ENCODE measurements around the gene ITGA2. TPM values are rescaled to one million over a fixed set of nuclear protein-coding genes. Genes with fewer than 3 reads are reported as not detected.

The ITGA2 gene
- total RNA-seq, 1 experiment from 2014 or later, result 0.69 TPM

- ChIA-PET POLR2A (ENCODE audit: low non-redundant PET) (no interaction called here), CTCF (no interaction called here)
- Histone ChIP-seq H3K36me3 (ENCODE audit: insufficient read depth, low read length, poor library complexity, severe bottlenecking) (no peaks in the 10 kb centered on the region), H3K27me3 (replicated peaks; ENCODE audit: insufficient read depth, low read depth, low read length, poor library complexity) (no peaks in the 10 kb centered on the region), H3K9me3 (ENCODE audit: low read depth, low read length, poor library complexity, severe bottlenecking) (no peaks in the 10 kb centered on the region), H3K4me1 (ENCODE audit: insufficient read depth, low read length, poor library complexity, severe bottlenecking) (no peaks in the 10 kb centered on the region), H3K27ac (ENCODE audit: low read depth, low read length, poor library complexity, severe bottlenecking) (no peak overlapping the region), H3K4me3 (ENCODE audit: low read depth, low read length, poor library complexity, severe bottlenecking) (no peak overlapping the region)
- no peak for TF ChIP-seq CTCF (conservative IDR thresholded peaks at IDR 0.05; ENCODE audit: low read depth, low read length)
- TF ChIP-seq EZH2 (IDR thresholded peaks at IDR 0.05; ENCODE audit: borderline replicate concordance, low read depth, low read length, poor library complexity, severe bottlenecking), result no peak
- DNase-seq (ENCODE audit: low spot score), result no peak
- intact Hi-C loops (cut with micrococcal nuclease; ENCODE audit: unreplicated experiment), result no loop called here
- no TSS peak for BruUV-seq (replicated peaks)
These were observed 100.4 kb downstream of the ITGA2 start for GRCh38 chr5:53089481-53089991.

- CTCF ChIA-PET, result no interaction called here
- POLR2A ChIA-PET (ENCODE audit: low non-redundant PET), result no interaction called here
- H3K27ac ChIP-seq (ENCODE audit: low read depth, low read length, poor library complexity, severe bottlenecking), result no peak overlapping the region
These were observed 101.1 kb downstream of the ITGA2 start for GRCh38 chr5:53090229-53090628.

GRCh38 chr5:53091289-53091688 is 102.1 kb downstream of the ITGA2 start:
- ChIA-PET POLR2A (ENCODE audit: low non-redundant PET) (no interaction called here), CTCF (interaction anchor here (1.7 kb wide), 1 partner anchor 143 kb away, joined by 6 read pairs; no protein-coding TSS in a partner anchor)
- no TSS peak for BruUV-seq (replicated peaks)
- Histone ChIP-seq H3K27ac (ENCODE audit: low read depth, low read length, poor library complexity, severe bottlenecking) (no peak overlapping the region), H3K4me3 (ENCODE audit: low read depth, low read length, poor library complexity, severe bottlenecking) (no peak overlapping the region), H3K4me1 (ENCODE audit: insufficient read depth, low read length, poor library complexity, severe bottlenecking) (no peaks in the 10 kb centered on the region), H3K27me3 (replicated peaks; ENCODE audit: insufficient read depth, low read depth, low read length, poor library complexity) (no peaks in the 10 kb centered on the region), H3K9me3 (ENCODE audit: low read depth, low read length, poor library complexity, severe bottlenecking) (no peaks in the 10 kb centered on the region), H3K36me3 (ENCODE audit: insufficient read depth, low read length, poor library complexity, severe bottlenecking) (no peaks in the 10 kb centered on the region)
- intact Hi-C loops (cut with micrococcal nuclease; ENCODE audit: unreplicated experiment), result no loop called here
- peak; percentile 41 for DNase-seq (ENCODE audit: low spot score)
- TF ChIP-seq EZH2 (IDR thresholded peaks at IDR 0.05; ENCODE audit: borderline replicate concordance, low read depth, low read length, poor library complexity, severe bottlenecking) (no peak), CTCF (conservative IDR thresholded peaks at IDR 0.05; ENCODE audit: low read depth, low read length) (no peak)

More at GRCh38 chr5:53090229-53090628, 101.1 kb downstream of the ITGA2 start:
- H3K9me3 ChIP-seq (ENCODE audit: low read depth, low read length, poor library complexity, severe bottlenecking), result no peaks in the 10 kb centered on the region
- H3K4me1 ChIP-seq (ENCODE audit: insufficient read depth, low read length, poor library complexity, severe bottlenecking), result no peaks in the 10 kb centered on the region
- DNase-seq (ENCODE audit: low spot score), result no peak
- no peak overlapping the region for H3K4me3 ChIP-seq (ENCODE audit: low read depth, low read length, poor library complexity, severe bottlenecking)
- intact Hi-C loops (cut with micrococcal nuclease; ENCODE audit: unreplicated experiment), result no loop called here
- no peaks in the 10 kb centered on the region for H3K27me3 ChIP-seq (replicated peaks; ENCODE audit: insufficient read depth, low read depth, low read length, poor library complexity)
- no TSS peak for BruUV-seq (replicated peaks)
- TF ChIP-seq CTCF (conservative IDR thresholded peaks at IDR 0.05; ENCODE audit: low read depth, low read length), result no peak
- TF ChIP-seq EZH2 (IDR thresholded peaks at IDR 0.05; ENCODE audit: borderline replicate concordance, low read depth, low read length, poor library complexity, severe bottlenecking), result no peak
- H3K36me3 ChIP-seq (ENCODE audit: insufficient read depth, low read length, poor library complexity, severe bottlenecking), result no peaks in the 10 kb centered on the region
